OCI-LY1 (cell line): ENCODE data around the gene CNPPD1.

Source experiments
- EZH2 ChIP-seq: fragments of 200-600 bp; sonication (generic), shearing (Covaris generic); IDR thresholded peaks from 2 replicates; pipeline ENCODE4 v1.8.0; 2017; ENCODE audit warnings: borderline replicate concordance, mixed run types, mild to moderate bottlenecking, antibody characterized with exemption, low read length, moderate library complexity, mixed read lengths
- TF ChIP-seq, protein P1 (sequence below): fragments of 200-600 bp; sonication (generic), shearing (Covaris generic); IDR thresholded peaks from 2 replicates; pipeline ENCODE4 v1.5.1; 2017; ENCODE audit warnings: mild to moderate bottlenecking, antibody characterized with exemption, low read length, moderate library complexity, mixed read lengths

DNA sequence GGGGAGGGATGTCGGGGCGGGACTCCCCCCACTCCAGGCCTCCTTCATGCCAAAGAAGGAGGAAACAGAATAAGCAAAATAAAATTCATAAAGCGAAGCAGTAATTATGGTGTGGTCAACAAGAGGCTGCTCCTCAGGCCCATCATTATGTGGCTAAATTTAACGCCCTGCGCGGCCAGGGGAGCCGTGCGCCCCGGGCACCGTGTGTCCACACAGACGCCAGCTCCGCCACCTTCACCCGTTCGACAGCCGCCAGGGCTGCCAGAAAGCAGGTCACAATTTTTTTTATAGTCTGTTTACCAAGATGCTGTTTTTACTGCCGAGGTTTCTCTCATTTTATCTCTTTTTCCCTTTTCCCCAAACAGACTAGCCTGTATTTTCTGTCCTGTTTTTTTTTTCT, 47.1 kb downstream of the CNPPD1 start:
- TF ChIP-seq, protein P1, sequence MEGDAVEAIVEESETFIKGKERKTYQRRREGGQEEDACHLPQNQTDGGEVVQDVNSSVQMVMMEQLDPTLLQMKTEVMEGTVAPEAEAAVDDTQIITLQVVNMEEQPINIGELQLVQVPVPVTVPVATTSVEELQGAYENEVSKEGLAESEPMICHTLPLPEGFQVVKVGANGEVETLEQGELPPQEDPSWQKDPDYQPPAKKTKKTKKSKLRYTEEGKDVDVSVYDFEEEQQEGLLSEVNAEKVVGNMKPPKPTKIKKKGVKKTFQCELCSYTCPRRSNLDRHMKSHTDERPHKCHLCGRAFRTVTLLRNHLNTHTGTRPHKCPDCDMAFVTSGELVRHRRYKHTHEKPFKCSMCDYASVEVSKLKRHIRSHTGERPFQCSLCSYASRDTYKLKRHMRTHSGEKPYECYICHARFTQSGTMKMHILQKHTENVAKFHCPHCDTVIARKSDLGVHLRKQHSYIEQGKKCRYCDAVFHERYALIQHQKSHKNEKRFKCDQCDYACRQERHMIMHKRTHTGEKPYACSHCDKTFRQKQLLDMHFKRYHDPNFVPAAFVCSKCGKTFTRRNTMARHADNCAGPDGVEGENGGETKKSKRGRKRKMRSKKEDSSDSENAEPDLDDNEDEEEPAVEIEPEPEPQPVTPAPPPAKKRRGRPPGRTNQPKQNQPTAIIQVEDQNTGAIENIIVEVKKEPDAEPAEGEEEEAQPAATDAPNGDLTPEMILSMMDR, result no peak
- no peak for TF ChIP-seq EZH2
